Endothelial cell of umbilical vein (primary cell): ENCODE measurements around the gene MLC1. TPM values are rescaled to one million over a fixed set of nuclear protein-coding genes. Genes with fewer than 3 reads are reported as not detected.

Source experiments
- BruUV-seq: library from RNA; stranded (reverse); fragments of 400-500 nt; replicated peaks from 2 replicates; lab custom pipeline; 2021; lab: Mats Ljungman, UMichigan
- CTCF ChIA-PET: fragments of 300-600, 350-600 bp; sonication (Branson Sonifier 250); formaldehyde crosslinking; loops from one replicate; lab custom pipeline; 2021; ENCODE audit warnings: antibody characterized with exemption, inconsistent platforms; lab: Charles Lee
- POLR2A ChIA-PET: fragments of 300-600, 350-600 bp; sonication (Branson Sonifier 250); formaldehyde crosslinking; loops from one replicate; lab custom pipeline; 2021; ENCODE audit warnings: antibody characterized with exemption, inconsistent platforms; lab: Charles Lee
- DNase-seq: peaks from one replicate; pipeline ENCODE4 v3.0.0-alpha.2; 2011; ENCODE audit warnings: low read depth, low spot score
- FAIRE-seq: peaks from 2 replicates; lab custom pipeline; 2011; peaks lifted over from hg19 to GRCh38; lab: Jason Lieb, UNC
- H2AFZ ChIP-seq: 2 replicates; pipeline ENCODE4 v1.6.0; 2012; ENCODE audit warnings: low read depth, low read length, control low read depth, inconsistent platforms
- H3K27ac ChIP-seq: 2 replicates; pipeline ENCODE4 v1.5.1; 2011; ENCODE audit warnings: low read depth, mild to moderate bottlenecking, control low read depth, low read length, moderate library complexity; ENCODE audit not compliant: insufficient read depth
- H3K27me3 ChIP-seq, 2 experiments: 2 replicates each; pipeline versions ENCODE4 v1.6.0 to v1.6.1; 2011; ENCODE audit warnings: low read length in 2 of 2, mixed read lengths in 1 of 2; ENCODE audit not compliant: control insufficient read depth in 2 of 2, insufficient read depth in 2 of 2
- H3K36me3 ChIP-seq, 2 experiments: 2 replicates in 1 of 2; 3 replicates in 1 of 2; pipeline ENCODE4 v1.5.1; 2011; ENCODE audit warnings: low read length in 2 of 2, mild to moderate bottlenecking in 1 of 2, moderate library complexity in 1 of 2; ENCODE audit not compliant: control insufficient read depth in 2 of 2, insufficient read depth in 2 of 2; ENCODE audit errors: extremely low read depth in 1 of 2
- H3K4me1 ChIP-seq: 3 replicates; pipeline ENCODE4 v1.5.1; 2011; ENCODE audit warnings: mild to moderate bottlenecking, low read length; ENCODE audit not compliant: control insufficient read depth, insufficient read depth; ENCODE audit errors: extremely low read depth
- H3K4me2 ChIP-seq: 2 replicates; pipeline ENCODE4 v1.6.1; 2011; ENCODE audit warnings: low read length, control low read depth, mixed read lengths; ENCODE audit not compliant: insufficient read depth
- H3K4me3 ChIP-seq, 3 experiments: fragments of 200-600 bp in 1 of 3; sonication (generic), shearing (Covaris generic) in 1 of 3; replicated peaks in 1 of 3; 2 replicates each; pipeline ENCODE4 v1.5.1; 2011 to 2016; ENCODE audit warnings: control low read depth in 3 of 3, low read length in 3 of 3, mild to moderate bottlenecking in 2 of 3, inconsistent platforms in 1 of 3, low read depth in 1 of 3, moderate library complexity in 1 of 3; ENCODE audit not compliant: insufficient read depth in 1 of 3
- H3K79me2 ChIP-seq: 2 replicates; pipeline ENCODE4 v1.6.0; 2012; ENCODE audit warnings: low read length, inconsistent platforms; ENCODE audit not compliant: control insufficient read depth, insufficient read depth
- H3K9ac ChIP-seq: replicated peaks from 2 replicates; pipeline ENCODE3; 2011; ENCODE audit warnings: low read length, control low read depth; ENCODE audit not compliant: insufficient read depth; ENCODE audit errors: extremely low read depth
- H3K9me1 ChIP-seq: replicated peaks from 3 replicates; pipeline ENCODE4 v1.6.0; 2011; ENCODE audit warnings: mild to moderate bottlenecking, low read length; ENCODE audit not compliant: control insufficient read depth, insufficient read depth; ENCODE audit errors: extremely low read depth
- H3K9me3 ChIP-seq: replicated peaks from 2 replicates; pipeline ENCODE4 v1.5.1; 2012; ENCODE audit warnings: low read length, inconsistent platforms; ENCODE audit not compliant: control insufficient read depth, insufficient read depth
- H4K20me1 ChIP-seq: replicated peaks from 2 replicates; pipeline ENCODE3; 2011; ENCODE audit warnings: mild to moderate bottlenecking, low read length; ENCODE audit not compliant: control insufficient read depth, insufficient read depth; ENCODE audit errors: extremely low read depth
- EZH2 ChIP-seq: IDR thresholded peaks from 2 replicates; pipeline ENCODE4 v1.6.1; 2012; ENCODE audit warnings: borderline replicate concordance, low read depth, mild to moderate bottlenecking, moderate library complexity, low read length, inconsistent platforms; ENCODE audit not compliant: severe bottlenecking
- GATA2 ChIP-seq: IDR thresholded peaks from 2 replicates; pipeline ENCODE4 v1.7.0; 2011; ENCODE audit warnings: low read depth, mild to moderate bottlenecking, moderate library complexity, mixed read lengths, low read length; ENCODE audit not compliant: insufficient read length, insufficient read depth
- JUN ChIP-seq: IDR thresholded peaks from 2 replicates; pipeline ENCODE4 v1.6.1; 2011; ENCODE audit warnings: borderline replicate concordance, low read depth; ENCODE audit not compliant: insufficient read length, insufficient read depth
- MAX ChIP-seq: IDR thresholded peaks from 2 replicates; pipeline ENCODE4 v1.6.1; 2011; ENCODE audit not compliant: insufficient read depth, insufficient read length
- POLR2A ChIP-seq: IDR thresholded peaks from 2 replicates; pipeline ENCODE4 v1.6.1; 2012; ENCODE audit warnings: low read depth, mild to moderate bottlenecking, control low read depth, low read length
- POLR2AphosphoS5 ChIP-seq: IDR thresholded peaks from 2 replicates; pipeline ENCODE4 v1.6.1; 2012; ENCODE audit warnings: low read depth, mild to moderate bottlenecking, control low read depth, low read length, moderate library complexity; ENCODE audit not compliant: insufficient read depth
- dilution Hi-C: fragments of 300-500 bp; cut with MboI; formaldehyde crosslinking; loops from one replicate; pipeline ENCODE4 v1.15.0; 2019; ENCODE audit warnings: low sequenced_read_pairs; ENCODE audit not compliant: extremely low pct_ligation_motif_present
- intact Hi-C: fragments of 100-400 bp; cut with micrococcal nuclease; formaldehyde crosslinking; loops from one replicate; pipeline ENCODE4 v1.10.0; 2022
- polyA plus RNA-seq, 4 experiments: library from polyadenylated mRNA; depleted of rRNA in 3 of 4; stranded (reverse) in 3 of 4; unstranded in 1 of 4; fragments of >200 nt; gene quantifications; 2 replicates each; pipeline versions ENCODE4 v1.2.1 to v1.2.3, GENCODE V29; 2011 to 2012; ENCODE audit warnings: missing spikeins in 1 of 4
- total RNA-seq: library from RNA; stranded (reverse); gene quantifications from 2 replicates; pipeline ENCODE4 v1.2.3, GENCODE V29; 2021

The MLC1 gene
- total and polyA plus RNA-seq, 2 donors (not counting 3 experiments of a cell fraction or from before 2014, with no cell fraction given) = not detected

- H3K36me3 ChIP-seq = no peaks in the 10 kb centered on the region
- no peaks in the 10 kb centered on the region for H3K4me1 ChIP-seq
- no peaks in the 10 kb centered on the region for H3K79me2 ChIP-seq
- intact Hi-C loops = no loop called here
- no peak overlapping the region for H3K4me2 ChIP-seq
- no peaks in the 10 kb centered on the region for H3K9me3 ChIP-seq
- no TSS peak for BruUV-seq
- dilution Hi-C loops = no loop called here
- ChIA-PET POLR2A (no interaction called here), CTCF (no interaction called here)
- no peak overlapping the region for H2AFZ ChIP-seq
- TF ChIP-seq POLR2A (no peak), GATA2 (no peak), JUN (no peak), EZH2 (no peak), POLR2AphosphoS5 (no peak)
- no peaks in the 10 kb centered on the region for H3K9me1 ChIP-seq
- no peak overlapping the region for H3K27ac ChIP-seq
- no peaks in the 10 kb centered on the region for H4K20me1 ChIP-seq
- no peaks in the 10 kb centered on the region for H3K27me3 ChIP-seq
- no peak for DNase-seq
- no peak overlapping the region for H3K4me3 ChIP-seq
- no peak overlapping the region for H3K9ac ChIP-seq
- FAIRE-seq = no peak
Measured at GRCh38 chr22:50046481-50047245, 38.6 kb downstream of the MLC1 start.

GRCh38 chr22:50046019-50046415 is 39.2 kb downstream of the MLC1 start:
- no peak overlapping the region for H3K4me3 ChIP-seq
- H2AFZ ChIP-seq = no peak overlapping the region
- dilution Hi-C loops = no loop called here
- CTCF ChIA-PET = no interaction called here
- BruUV-seq = no TSS peak
- no peak overlapping the region for H3K27ac ChIP-seq
- no peaks in the 10 kb centered on the region for H3K9me3 ChIP-seq
- no peaks in the 10 kb centered on the region for H4K20me1 ChIP-seq
- no peaks in the 10 kb centered on the region for H3K36me3 ChIP-seq
- intact Hi-C loops = no loop called here
- DNase-seq (no peak), FAIRE-seq (no peak)
- no peak overlapping the region for H3K9ac ChIP-seq
- no peak overlapping the region for H3K4me2 ChIP-seq
- no peaks in the 10 kb centered on the region for H3K9me1 ChIP-seq
- no peak for TF ChIP-seq MAX
- POLR2A ChIA-PET = no interaction called here
- H3K4me1 ChIP-seq = no peaks in the 10 kb centered on the region
- H3K79me2 ChIP-seq = no peaks in the 10 kb centered on the region
- H3K27me3 ChIP-seq = no peaks in the 10 kb centered on the region
